K562 (cell line): ENCODE results near the gene NDUFB5. TPM values are rescaled to one million over a fixed set of nuclear protein-coding genes. Genes with fewer than 3 reads are reported as not detected.

Experiments
- ATAC-seq: fragments of 200-7000 bp; cut with Tn5 transposase; 3 replicates; pipeline ENCODE4 v1.9.1; 2020; ENCODE audit warnings: moderate library complexity
- BruUV-seq: library from RNA; stranded (reverse); fragments of 400-500 nt; replicated peaks from 2 replicates; lab custom pipeline; 2021; lab: Mats Ljungman, UMichigan
- CTCF ChIA-PET: fragments of 300-600 bp; formaldehyde crosslinking; extraction: SDS; loops from one replicate; lab custom pipeline; 2021; ENCODE audit warnings: low intra/inter-chr PET ratio; lab: Yijun Ruan, JAX
- POLR2A ChIA-PET: fragments of 300-600, 350-650 bp; sonication (Branson Sonifier 250); formaldehyde crosslinking; extraction: SDS; loops from one replicate; lab custom pipeline; 2021; ENCODE audit warnings: antibody characterized with exemption, inconsistent platforms; lab: Yijun Ruan, JAX
- DNase-seq, 4 experiments: peaks; one replicate each; pipeline versions ENCODE4 v3.0.0 to v3.0.0-alpha.2; 2011 to 2018; ENCODE audit warnings: low spot score in 3 of 4, mixed read lengths in 3 of 4; ENCODE audit errors: extremely low read depth in 1 of 4
- FAIRE-seq: peaks from 2 replicates; lab custom pipeline; 2011; peaks lifted over from hg19 to GRCh38; lab: Jason Lieb, UNC
- H2AFZ ChIP-seq: 2 replicates; pipeline ENCODE4 v1.6.0; 2011; ENCODE audit warnings: low read depth, low read length, control low read depth, inconsistent platforms
- H3K27ac ChIP-seq: fragments of 200-600 bp; 3 replicates; pipeline ENCODE4 v1.8.0; 2011; ENCODE audit warnings: low read depth, mild to moderate bottlenecking, control low read depth, inconsistent platforms, low read length, moderate library complexity, mixed read lengths; ENCODE audit errors: extremely low read depth
- H3K27me3 ChIP-seq, 2 experiments: fragments of 300-600 bp in 1 of 2; 2 replicates in 1 of 2; 3 replicates in 1 of 2; pipeline versions ENCODE4 v1.6.0 to v1.8.0; 2011; ENCODE audit warnings: inconsistent platforms in 2 of 2, low read length in 2 of 2, mild to moderate bottlenecking in 1 of 2, mixed read lengths in 1 of 2, moderate library complexity in 1 of 2; ENCODE audit not compliant: control insufficient read depth in 2 of 2, insufficient read depth in 2 of 2
- H3K36me3 ChIP-seq: fragments of 300-600 bp; 3 replicates; pipeline ENCODE4 v1.8.0; 2011; ENCODE audit warnings: mild to moderate bottlenecking, low read length, inconsistent platforms; ENCODE audit not compliant: control insufficient read depth, insufficient read depth
- H3K4me1 ChIP-seq, 2 experiments: fragments of 200-600 bp in 1 of 2; replicated peaks in 1 of 2; 2 replicates in 1 of 2; 3 replicates in 1 of 2; pipeline versions ENCODE4 v1.5.1 to v1.8.0; 2011; ENCODE audit warnings: inconsistent platforms in 2 of 2, low read length in 2 of 2, mild to moderate bottlenecking in 1 of 2, mixed read lengths in 1 of 2, moderate library complexity in 1 of 2; ENCODE audit not compliant: control insufficient read depth in 2 of 2, insufficient read depth in 2 of 2
- H3K4me2 ChIP-seq: 2 replicates; pipeline ENCODE4 v1.6.1; 2011; ENCODE audit warnings: low read length, control low read depth, inconsistent platforms, mixed read lengths; ENCODE audit not compliant: insufficient read depth
- H3K4me3 ChIP-seq: fragments of 200-600 bp; sonication (generic), shearing (Covaris generic); 2 replicates; pipeline ENCODE4 v1.5.1; 2016; ENCODE audit warnings: control low read depth, inconsistent platforms
- H3K79me2 ChIP-seq: fragments of 200-600 bp; 3 replicates; pipeline ENCODE4 v1.8.0; 2011; ENCODE audit warnings: low read length, inconsistent platforms; ENCODE audit not compliant: control insufficient read depth, insufficient read depth
- H3K9ac ChIP-seq, 2 experiments: 2 replicates each; pipeline versions ENCODE4 v1.6.0 to v1.6.1; 2011; ENCODE audit warnings: low read depth in 2 of 2, low read length in 2 of 2, control low read depth in 1 of 2, inconsistent platforms in 1 of 2, mild to moderate bottlenecking in 1 of 2, mixed read lengths in 1 of 2; ENCODE audit not compliant: insufficient read depth in 1 of 2
- H3K9me1 ChIP-seq: one replicate; pipeline ENCODE4 v1.6.0; 2011; ENCODE audit warnings: inconsistent platforms, mild to moderate bottlenecking, low read length, moderate library complexity; ENCODE audit not compliant: control insufficient read depth, insufficient read depth
- H3K9me3 ChIP-seq: replicated peaks from 2 replicates; pipeline ENCODE4 v1.5.1; 2011; ENCODE audit warnings: low read depth, low read length, inconsistent platforms; ENCODE audit not compliant: control insufficient read depth, insufficient read depth
- H4K20me1 ChIP-seq: replicated peaks from 2 replicates; pipeline ENCODE4 v1.6.1; 2011; ENCODE audit warnings: low read length, inconsistent platforms, mixed read lengths; ENCODE audit not compliant: control insufficient read depth, insufficient read depth
- ARID2 ChIP-seq: fragments of 450-650 bp; IDR thresholded peaks from 2 replicates; pipeline ENCODE4 v1.6.1; 2017; ENCODE audit warnings: antibody characterized with exemption, mild to moderate bottlenecking
- FUS ChIP-seq: fragments of 200-400 bp; formaldehyde crosslinking; optimal IDR thresholded peaks from 2 replicates; pipeline ENCODE3; 2017; ENCODE audit warnings: low read depth, low read length
- NCOA6 ChIP-seq: fragments of 450-650 bp; IDR thresholded peaks from 2 replicates; pipeline ENCODE4 v1.6.1; 2017; ENCODE audit warnings: mild to moderate bottlenecking
- STAG1 ChIP-seq: sonication (generic); formaldehyde crosslinking; IDR thresholded peaks from 2 replicates; pipeline ENCODE4 v1.5.0; 2020; ENCODE audit warnings: missing genetic modification reagents, borderline replicate concordance
- WGBS: fragments of 100-300 bp; shearing (Covaris generic); methylation state at CpG from one replicate; pipeline ENCODE4 v1.1.6; 2016; ENCODE audit warnings: low coverage, mixed read lengths; ENCODE audit not compliant: insufficient coverage; ENCODE audit errors: missing lambda C conversion rate; 5-methylcytosine and 5-hydroxymethylcytosine counted together
- in situ Hi-C: fragments of 300-500 bp; cut with MboI; formaldehyde crosslinking; loops from 4 replicates; pipeline ENCODE4 v1.15.0; 2018; ENCODE audit warnings: inconsistent platforms, mixed read lengths
- intact Hi-C: fragments of 100-400 bp; cut with micrococcal nuclease; formaldehyde crosslinking; loops from 2 replicates; pipeline ENCODE4 v1.14.2; 2022
- polyA plus RNA-seq, 8 experiments: library from polyadenylated mRNA; depleted of rRNA in 4 of 8; stranded (reverse) in 5 of 8; unstranded in 3 of 8; fragments of >200 nt; fragmentation: Nextera tagmentation in 2 of 8; fragmentation: Illumina TruSeq in 1 of 8; extraction: Ambion mirVana in 2 of 8; extraction: Trizol in 1 of 8; gene quantifications; 2 replicates each; pipeline versions ENCODE4 v1.2.1 to v1.2.3, GENCODE V29; 2011 to 2014; ENCODE audit warnings: inconsistent platforms in 1 of 8, missing spikeins in 1 of 8
- total RNA-seq, 7 experiments: library from RNA; depleted of rRNA in 6 of 7; stranded (reverse); fragments of >200 nt in 6 of 7; fragmentation: Illumina TruSeq in 2 of 7; extraction: Trizol in 2 of 7; gene quantifications; 2 replicates each; pipeline versions ENCODE4 v1.2.1 to v1.2.3, GENCODE V29; 2011 to 2021; ENCODE audit warnings: low replicate concordance in 1 of 7
- TF ChIP-seq, protein P1 (sequence below): fragments of 250-450 bp; sonication (Bioruptor Pico); IDR thresholded peaks from 2 replicates; pipeline ENCODE4 v1.4.0; 2020
- TF ChIP-seq, protein P2 (sequence below): fragments of 450-650 bp; formaldehyde crosslinking; IDR thresholded peaks from 2 replicates; pipeline ENCODE4 v1.4.0; 2020; ENCODE audit warnings: mild to moderate bottlenecking, moderate library complexity
- TF ChIP-seq, protein P3 (sequence below), 2 experiments: fragments of 450-650 bp; formaldehyde crosslinking in 1 of 2; IDR thresholded peaks; 2 replicates each; pipeline versions ENCODE4 v1.4.0 to v1.6.1; 2014 to 2020; ENCODE audit warnings: mild to moderate bottlenecking in 2 of 2, borderline replicate concordance in 1 of 2, low read depth in 1 of 2

NDUFB5 gene
- total and polyA plus RNA-seq, 9 of the 15 experiments (the other 6 are each of a cell fraction or from before 2014, with no cell fraction given) = 128 to 466 (median 176) TPM

DNA sequence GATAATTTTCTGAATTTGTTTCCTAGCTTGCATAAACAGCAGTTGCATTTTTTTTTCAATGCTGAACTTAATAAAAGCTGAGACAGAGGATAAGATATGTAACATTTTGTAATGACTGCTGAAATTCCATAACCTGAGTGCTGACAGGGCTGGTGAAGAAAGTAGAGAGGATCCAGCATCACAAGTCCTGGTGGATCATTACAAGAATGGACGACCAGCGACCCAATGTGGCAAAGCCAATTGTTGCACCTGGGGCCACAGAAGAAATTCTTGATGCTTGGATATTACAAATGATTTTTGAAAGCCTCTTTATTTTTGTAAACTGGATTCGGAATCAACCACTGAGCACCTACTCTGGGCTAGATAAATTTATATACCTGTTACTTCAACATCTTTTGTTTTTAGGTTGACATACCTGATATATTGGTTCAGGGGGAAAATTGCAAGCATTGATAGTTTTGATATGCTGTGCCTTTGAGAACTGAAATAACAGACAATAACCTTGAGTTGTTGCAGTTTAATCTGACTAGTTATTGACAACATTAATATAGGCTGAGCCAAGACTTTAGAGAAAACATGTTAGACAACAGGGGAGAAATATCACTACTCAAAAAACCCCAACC, 45.7 kb upstream of the NDUFB5 start:
- 3% methylated on average over 3 of the region's 3 CpGs for WGBS
- Histone ChIP-seq H3K9ac (no peak overlapping the region), H2AFZ (no peak overlapping the region), H3K27me3 (no peaks in the 10 kb centered on the region), H3K4me1 (peaks cover 2 to 6% of the 10 kb centered on the region in 2 experiments; a peak in 2 of 5 replicates), H3K27ac (no peak overlapping the region), H3K36me3 (no peaks in the 10 kb centered on the region), H3K9me1 (no peaks in the 10 kb centered on the region), H3K9me3 (no peaks in the 10 kb centered on the region), H3K4me2 (no peak overlapping the region), H4K20me1 (no peaks in the 10 kb centered on the region; the same call in 1 of the 2 replicates), H3K4me3 (no peak overlapping the region), H3K79me2 (peaks cover 8% of the 10 kb centered on the region)
- ChIA-PET CTCF (interaction anchor here (0.6 to 2.4 kb wide), 6 partner anchors 112 to 543 kb away, joined by 3 to 12 read pairs (median 4); partner anchors contain the start of gene ZNF639), POLR2A (no interaction called here)
- no TSS peak for BruUV-seq
- no peak for ATAC-seq
- in situ Hi-C loops = loop anchor here (25.0 kb wide), 1 partner anchor 547 kb away; no protein-coding TSS in a partner anchor
- FAIRE-seq = peak; percentile 89
- intact Hi-C loops = loop anchor here (1.0 to 2.0 kb wide), 4 partner anchors 138 to 544 kb away; partner anchors contain the start of gene ZNF639
- DNase-seq = peak; percentile 38 to 78 (median 46)
- TF ChIP-seq, protein P1, sequence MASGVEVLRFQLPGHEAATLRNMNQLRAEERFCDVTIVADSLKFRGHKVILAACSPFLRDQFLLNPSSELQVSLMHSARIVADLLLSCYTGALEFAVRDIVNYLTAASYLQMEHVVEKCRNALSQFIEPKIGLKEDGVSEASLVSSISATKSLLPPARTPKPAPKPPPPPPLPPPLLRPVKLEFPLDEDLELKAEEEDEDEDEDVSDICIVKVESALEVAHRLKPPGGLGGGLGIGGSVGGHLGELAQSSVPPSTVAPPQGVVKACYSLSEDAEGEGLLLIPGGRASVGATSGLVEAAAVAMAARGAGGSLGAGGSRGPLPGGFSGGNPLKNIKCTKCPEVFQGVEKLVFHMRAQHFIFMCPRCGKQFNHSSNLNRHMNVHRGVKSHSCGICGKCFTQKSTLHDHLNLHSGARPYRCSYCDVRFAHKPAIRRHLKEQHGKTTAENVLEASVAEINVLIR = no peak
- TF ChIP-seq ARID2 (peak; percentile 63; the same call in 1 of the 2 replicates), NCOA6 (no peak), FUS (no peak), STAG1 (CRISPR knock-in tag) (peak; percentile 63; the same call in 1 of the 2 replicates)
- TF ChIP-seq, protein P2, sequence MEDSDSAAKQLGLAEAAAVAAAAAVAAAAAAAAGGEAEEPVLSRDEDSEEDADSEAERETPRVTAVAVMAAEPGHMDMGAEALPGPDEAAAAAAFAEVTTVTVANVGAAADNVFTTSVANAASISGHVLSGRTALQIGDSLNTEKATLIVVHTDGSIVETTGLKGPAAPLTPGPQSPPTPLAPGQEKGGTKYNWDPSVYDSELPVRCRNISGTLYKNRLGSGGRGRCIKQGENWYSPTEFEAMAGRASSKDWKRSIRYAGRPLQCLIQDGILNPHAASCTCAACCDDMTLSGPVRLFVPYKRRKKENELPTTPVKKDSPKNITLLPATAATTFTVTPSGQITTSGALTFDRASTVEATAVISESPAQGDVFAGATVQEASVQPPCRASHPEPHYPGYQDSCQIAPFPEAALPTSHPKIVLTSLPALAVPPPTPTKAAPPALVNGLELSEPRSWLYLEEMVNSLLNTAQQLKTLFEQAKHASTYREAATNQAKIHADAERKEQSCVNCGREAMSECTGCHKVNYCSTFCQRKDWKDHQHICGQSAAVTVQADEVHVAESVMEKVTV (CRISPR knock-in tag) = peak; percentile 62
- TF ChIP-seq, protein P3, sequence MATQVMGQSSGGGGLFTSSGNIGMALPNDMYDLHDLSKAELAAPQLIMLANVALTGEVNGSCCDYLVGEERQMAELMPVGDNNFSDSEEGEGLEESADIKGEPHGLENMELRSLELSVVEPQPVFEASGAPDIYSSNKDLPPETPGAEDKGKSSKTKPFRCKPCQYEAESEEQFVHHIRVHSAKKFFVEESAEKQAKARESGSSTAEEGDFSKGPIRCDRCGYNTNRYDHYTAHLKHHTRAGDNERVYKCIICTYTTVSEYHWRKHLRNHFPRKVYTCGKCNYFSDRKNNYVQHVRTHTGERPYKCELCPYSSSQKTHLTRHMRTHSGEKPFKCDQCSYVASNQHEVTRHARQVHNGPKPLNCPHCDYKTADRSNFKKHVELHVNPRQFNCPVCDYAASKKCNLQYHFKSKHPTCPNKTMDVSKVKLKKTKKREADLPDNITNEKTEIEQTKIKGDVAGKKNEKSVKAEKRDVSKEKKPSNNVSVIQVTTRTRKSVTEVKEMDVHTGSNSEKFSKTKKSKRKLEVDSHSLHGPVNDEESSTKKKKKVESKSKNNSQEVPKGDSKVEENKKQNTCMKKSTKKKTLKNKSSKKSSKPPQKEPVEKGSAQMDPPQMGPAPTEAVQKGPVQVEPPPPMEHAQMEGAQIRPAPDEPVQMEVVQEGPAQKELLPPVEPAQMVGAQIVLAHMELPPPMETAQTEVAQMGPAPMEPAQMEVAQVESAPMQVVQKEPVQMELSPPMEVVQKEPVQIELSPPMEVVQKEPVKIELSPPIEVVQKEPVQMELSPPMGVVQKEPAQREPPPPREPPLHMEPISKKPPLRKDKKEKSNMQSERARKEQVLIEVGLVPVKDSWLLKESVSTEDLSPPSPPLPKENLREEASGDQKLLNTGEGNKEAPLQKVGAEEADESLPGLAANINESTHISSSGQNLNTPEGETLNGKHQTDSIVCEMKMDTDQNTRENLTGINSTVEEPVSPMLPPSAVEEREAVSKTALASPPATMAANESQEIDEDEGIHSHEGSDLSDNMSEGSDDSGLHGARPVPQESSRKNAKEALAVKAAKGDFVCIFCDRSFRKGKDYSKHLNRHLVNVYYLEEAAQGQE (IDR thresholded peaks at IDR 0.05; ENCODE audit: borderline replicate concordance) = peak; percentile 85
- TF ChIP-seq, protein P3 (CRISPR knock-in tag; IDR thresholded peaks at IDR 0.05; ENCODE audit: low read depth) = no peak
